Brain microvascular endothelial cell (primary cell): ENCODE measurements around the gene RCOR3.
A peak's percentile ranks its signal among the peaks of the same experiment; 100 is the strongest.

Source experiments
- DNase-seq: peaks from one replicate; pipeline ENCODE4 v3.0.0-alpha.2; 2020
- H3K27ac ChIP-seq: fragments of 250-450 bp; sonication (Bioruptor Pico); 2 replicates; pipeline ENCODE4 v1.5.1; 2020; ENCODE audit warnings: mild to moderate bottlenecking, moderate library complexity
- H3K27me3 ChIP-seq: fragments of 250-450 bp; sonication (Bioruptor Pico); replicated peaks from 2 replicates; pipeline ENCODE4 v1.5.1; 2020; ENCODE audit warnings: mild to moderate bottlenecking
- H3K36me3 ChIP-seq: fragments of 250-450 bp; sonication (Bioruptor Pico); replicated peaks from 2 replicates; pipeline ENCODE4 v1.5.1; 2020; ENCODE audit warnings: mild to moderate bottlenecking
- H3K4me3 ChIP-seq: 2 replicates; pipeline ENCODE4 v1.5.1; 2011; ENCODE audit warnings: low read depth, mild to moderate bottlenecking, control low read depth, low read length, moderate library complexity
- CTCF ChIP-seq: IDR thresholded peaks from 2 replicates; pipeline ENCODE4 v1.5.1; 2011; ENCODE audit warnings: low read depth, mild to moderate bottlenecking, moderate library complexity, low read length, control low read depth, inconsistent platforms; ENCODE audit errors: missing control alignments
- in situ Hi-C: cut with HindIII; loops from 2 replicates; pipeline ENCODE4 v1.10.0; 2017; ENCODE audit warnings: low sequenced_read_pairs, low pct_ligation_motif_present

Gene RCOR3

GRCh38 chr1:211326528-211327345, 67.6 kb downstream of the RCOR3 start, which contains the start of gene TRAF5:
Gene TRAF5, plus strand, starts transcription at chr1:211326833. Its CDS starts 26,407 bp downstream, at chr1:211353240.
- H3K27ac ChIP-seq = peak within 1 kb of the TSS; percentile 7
- no peak for TF ChIP-seq CTCF
- H3K27me3 ChIP-seq = no peaks in the 10 kb centered on the region
- DNase-seq = no peak
- H3K36me3 ChIP-seq = no peaks in the 10 kb centered on the region
- in situ Hi-C loops = no loop called here
- H3K4me3 ChIP-seq = peak within 1 kb of the TSS; percentile 75

DNA sequence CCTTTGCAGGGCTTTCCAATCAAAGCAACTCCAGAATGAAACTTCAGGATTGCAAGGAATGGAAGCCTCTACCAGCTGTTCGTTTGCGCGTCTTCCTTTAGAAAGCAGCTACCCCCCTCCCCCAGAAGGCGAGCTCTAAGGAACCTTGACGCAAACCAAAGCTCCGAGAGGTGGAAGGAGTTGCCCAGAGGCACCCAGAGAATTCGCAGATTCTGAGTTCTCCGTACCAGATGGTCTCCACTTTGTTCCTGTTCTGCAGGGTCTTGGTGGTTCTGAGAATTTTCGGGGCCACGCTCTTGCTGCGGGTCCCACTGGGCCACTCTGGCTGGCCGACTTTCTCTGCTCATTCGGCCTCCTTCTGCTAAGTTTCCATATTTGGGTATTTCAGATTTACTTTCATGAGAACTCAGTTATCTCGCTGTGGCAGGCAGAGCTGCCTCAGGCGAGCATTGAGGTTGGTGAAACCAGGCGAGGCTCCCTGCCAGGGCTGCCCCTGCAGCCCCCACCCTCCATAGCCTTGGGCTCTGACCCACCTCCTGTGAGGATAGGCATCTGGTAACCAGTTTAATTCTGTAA, 68.3 kb downstream of the RCOR3 start:
- peak; percentile 58 for DNase-seq
- in situ Hi-C loops = no loop called here
- Histone ChIP-seq H3K4me3 (peak overlapping the region; percentile 75), H3K27ac (peak overlapping the region; percentile 7), H3K36me3 (no peaks in the 10 kb centered on the region), H3K27me3 (no peaks in the 10 kb centered on the region)
- no peak for TF ChIP-seq CTCF

DNA sequence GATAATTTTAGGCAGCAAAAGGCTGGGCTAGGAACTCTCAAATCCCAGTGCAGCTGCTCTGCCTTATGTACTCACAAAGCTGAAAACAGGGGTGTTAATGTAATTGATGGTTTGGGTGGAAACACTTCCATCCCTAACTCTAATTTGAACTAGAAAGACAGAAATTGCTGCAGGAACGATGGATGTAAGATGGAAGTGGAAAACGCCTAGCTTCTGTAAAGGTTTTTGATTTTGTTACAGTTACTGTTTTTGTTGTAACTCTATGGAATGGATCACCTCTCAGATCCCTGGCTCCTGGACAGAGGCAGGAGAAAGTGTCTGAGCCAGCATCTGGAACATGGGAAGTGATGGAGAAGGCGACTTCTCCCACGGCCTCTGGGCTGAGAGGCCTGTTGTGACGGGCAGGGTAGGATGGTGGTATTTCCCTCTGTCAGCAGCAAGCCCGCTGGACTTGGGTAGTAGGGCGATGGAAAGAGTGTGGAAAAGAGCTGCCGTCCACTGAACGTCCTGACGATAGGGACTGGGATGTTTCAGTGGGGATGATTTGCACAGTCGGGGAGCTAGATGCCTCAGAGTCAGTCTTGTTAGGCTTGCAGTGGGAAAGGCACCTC, 69.0 kb downstream of the RCOR3 start:
- no peak overlapping the region for H3K27ac ChIP-seq

DNA sequence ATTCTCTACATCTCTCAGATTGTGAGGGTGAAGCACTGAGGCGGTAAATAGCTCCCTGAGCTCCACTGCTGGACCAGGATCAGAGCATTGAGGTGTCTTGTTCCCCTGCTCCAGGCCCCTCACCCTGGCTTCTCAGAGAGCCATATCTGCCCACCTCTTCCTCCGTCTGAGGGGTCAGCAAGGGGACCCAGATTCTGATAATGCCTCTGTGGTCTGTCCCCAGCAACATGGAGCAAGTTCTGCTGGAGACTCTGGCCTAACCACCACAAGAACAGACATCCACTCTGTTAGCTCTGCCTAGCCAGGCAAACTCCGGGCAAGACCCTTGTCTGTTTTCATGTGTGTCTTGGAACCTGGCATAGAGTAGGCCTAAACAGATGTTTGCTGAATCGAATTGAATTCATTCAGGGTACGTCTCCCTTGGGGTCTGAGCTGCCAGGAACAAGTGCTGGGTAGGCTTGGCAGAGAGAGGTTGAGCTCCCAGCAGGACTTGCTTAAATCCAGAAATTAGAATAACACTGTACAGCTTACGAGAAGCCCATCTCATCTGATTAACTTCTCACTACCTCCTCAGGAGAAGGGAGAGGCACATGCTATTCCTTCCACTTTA, 69.8 kb downstream of the RCOR3 start:
- Histone ChIP-seq H3K27me3 (no peaks in the 10 kb centered on the region), H3K4me3 (no peak overlapping the region), H3K27ac (no peak overlapping the region), H3K36me3 (no peaks in the 10 kb centered on the region)
- TF ChIP-seq CTCF = no peak
- in situ Hi-C loops = no loop called here
- no peak for DNase-seq

More for the DNA sequence above, 69.0 kb downstream of the RCOR3 start:
- Histone ChIP-seq H3K36me3 (no peaks in the 10 kb centered on the region), H3K27me3 (no peaks in the 10 kb centered on the region), H3K4me3 (no peak overlapping the region)
- in situ Hi-C loops = no loop called here
- no peak for DNase-seq
- no peak for TF ChIP-seq CTCF

DNA sequence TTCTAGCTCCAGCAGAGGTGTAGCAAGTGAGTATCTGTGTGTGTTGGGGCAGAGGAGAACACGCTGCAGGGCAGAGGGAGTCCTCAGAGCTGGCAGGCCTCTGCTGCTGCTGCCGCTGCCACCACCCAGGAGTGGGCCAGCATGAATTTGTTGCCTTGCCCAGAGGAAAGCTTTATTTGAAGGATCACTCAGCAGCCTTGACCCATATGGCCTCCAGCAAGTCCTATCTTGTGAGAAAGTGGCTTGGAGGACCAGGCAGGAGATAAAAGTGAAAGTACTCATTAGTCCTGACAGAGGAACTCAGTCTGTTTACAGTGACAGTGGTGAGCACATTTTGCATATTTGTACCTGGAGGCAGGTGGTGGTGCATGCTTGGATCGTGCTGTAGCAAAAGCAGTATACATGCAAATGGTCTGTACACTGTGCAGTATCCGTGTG, 70.6 kb downstream of the RCOR3 start:
- Histone ChIP-seq H3K36me3 (no peaks in the 10 kb centered on the region), H3K27ac (no peak overlapping the region), H3K27me3 (no peaks in the 10 kb centered on the region), H3K4me3 (no peak overlapping the region)
- in situ Hi-C loops = no loop called here
- DNase-seq = no peak
- TF ChIP-seq CTCF = no peak
